Skeletal muscle satellite cell (primary cell): ENCODE measurements around the gene DPP10.

Source experiments
- H3K27me3 ChIP-seq: 2 replicates; pipeline ENCODE4 v1.7.0; 2013; ENCODE audit warnings: low read length; ENCODE audit not compliant: control insufficient read depth, insufficient read depth
- H3K36me3 ChIP-seq: 2 replicates; pipeline ENCODE4 v1.7.0; 2013; ENCODE audit warnings: mild to moderate bottlenecking, control low read depth, low read length; ENCODE audit not compliant: insufficient read depth
- H3K4me1 ChIP-seq: 2 replicates; pipeline ENCODE4 v1.7.0; 2013; ENCODE audit warnings: low read length; ENCODE audit not compliant: control insufficient read depth, insufficient read depth
- H3K4me2 ChIP-seq: 2 replicates; pipeline ENCODE4 v1.7.0; 2013; ENCODE audit warnings: mild to moderate bottlenecking, low read length
- H3K4me3 ChIP-seq: 2 replicates; pipeline ENCODE4 v1.7.0; 2013; ENCODE audit warnings: low read length
- H3K9ac ChIP-seq: 2 replicates; pipeline ENCODE4 v1.7.0; 2013; ENCODE audit warnings: mild to moderate bottlenecking, low read depth, low read length, moderate library complexity
- H3K9me3 ChIP-seq: replicated peaks from 2 replicates; pipeline ENCODE4 v1.7.0; 2013; ENCODE audit warnings: mild to moderate bottlenecking, control low read depth, low read length

Gene DPP10

GRCh38 chr2:114821055-114821454 lies 378.6 kb downstream of the DPP10 start:
- H3K36me3 ChIP-seq = no peaks in the 10 kb centered on the region
- no peak overlapping the region for H3K4me2 ChIP-seq
- no peaks in the 10 kb centered on the region for H3K9me3 ChIP-seq
- H3K9ac ChIP-seq = no peak overlapping the region
- H3K4me1 ChIP-seq = no peaks in the 10 kb centered on the region
- no peaks in the 10 kb centered on the region for H3K27me3 ChIP-seq
- H3K4me3 ChIP-seq = no peak overlapping the region

- Histone ChIP-seq H3K36me3 (no peaks in the 10 kb centered on the region), H3K4me2 (no peak overlapping the region), H3K9me3 (no peaks in the 10 kb centered on the region), H3K4me1 (no peaks in the 10 kb centered on the region), H3K27me3 (no peaks in the 10 kb centered on the region), H3K9ac (no peak overlapping the region), H3K4me3 (no peak overlapping the region)
Measured at GRCh38 chr2:114843963-114844362, 401.5 kb downstream of the DPP10 start.

GRCh38 chr2:114857196-114857595 lies 414.8 kb downstream of the DPP10 start:
- Histone ChIP-seq H3K4me2 (no peak overlapping the region), H3K4me1 (no peaks in the 10 kb centered on the region), H3K27me3 (no peaks in the 10 kb centered on the region), H3K36me3 (no peaks in the 10 kb centered on the region), H3K9me3 (peaks cover 3% of the 10 kb centered on the region), H3K9ac (no peak overlapping the region), H3K4me3 (no peak overlapping the region)

- Histone ChIP-seq H3K4me2 (no peak overlapping the region), H3K9ac (no peak overlapping the region), H3K9me3 (peaks cover 3% of the 10 kb centered on the region), H3K27me3 (no peaks in the 10 kb centered on the region), H3K4me1 (no peaks in the 10 kb centered on the region), H3K36me3 (no peaks in the 10 kb centered on the region), H3K4me3 (no peak overlapping the region)
Measured at GRCh38 chr2:114859726-114860510, 417.5 kb downstream of the DPP10 start.

- peaks cover 3% of the 10 kb centered on the region for H3K9me3 ChIP-seq
- no peak overlapping the region for H3K4me2 ChIP-seq
Measured at GRCh38 chr2:114862243-114862642, 419.8 kb downstream of the DPP10 start.

GRCh38 chr2:114864901-114865300 lies 422.5 kb downstream of the DPP10 start:
- no peaks in the 10 kb centered on the region for H3K4me1 ChIP-seq
- H3K36me3 ChIP-seq = no peaks in the 10 kb centered on the region

More at GRCh38 chr2:114862243-114862642, 419.8 kb downstream of the DPP10 start:
- Histone ChIP-seq H3K4me1 (no peaks in the 10 kb centered on the region), H3K27me3 (no peaks in the 10 kb centered on the region), H3K4me3 (no peak overlapping the region), H3K36me3 (no peaks in the 10 kb centered on the region), H3K9ac (no peak overlapping the region)

GRCh38 chr2:114880046-114880445 lies 437.6 kb downstream of the DPP10 start:
- no peaks in the 10 kb centered on the region for H3K27me3 ChIP-seq
- H3K9ac ChIP-seq = no peak overlapping the region
- H3K9me3 ChIP-seq = peaks cover 3% of the 10 kb centered on the region
- H3K4me1 ChIP-seq = no peaks in the 10 kb centered on the region
- H3K36me3 ChIP-seq = no peaks in the 10 kb centered on the region
- H3K4me3 ChIP-seq = no peak overlapping the region
- no peak overlapping the region for H3K4me2 ChIP-seq

More at GRCh38 chr2:114864901-114865300, 422.5 kb downstream of the DPP10 start:
- Histone ChIP-seq H3K9me3 (peaks cover 8% of the 10 kb centered on the region), H3K4me2 (no peak overlapping the region), H3K4me3 (no peak overlapping the region), H3K27me3 (no peaks in the 10 kb centered on the region), H3K9ac (no peak overlapping the region)

GRCh38 chr2:114919985-114920384 lies 477.5 kb downstream of the DPP10 start:
- H3K27me3 ChIP-seq = no peaks in the 10 kb centered on the region

GRCh38 chr2:114922076-114922475 lies 479.6 kb downstream of the DPP10 start:
- Histone ChIP-seq H3K9me3 (no peaks in the 10 kb centered on the region), H3K27me3 (no peaks in the 10 kb centered on the region), H3K36me3 (no peaks in the 10 kb centered on the region), H3K4me2 (no peak overlapping the region), H3K4me3 (no peak overlapping the region), H3K9ac (no peak overlapping the region), H3K4me1 (no peaks in the 10 kb centered on the region)

More at GRCh38 chr2:114919985-114920384, 477.5 kb downstream of the DPP10 start:
- Histone ChIP-seq H3K4me3 (no peak overlapping the region), H3K4me1 (no peaks in the 10 kb centered on the region), H3K36me3 (no peaks in the 10 kb centered on the region), H3K9me3 (no peaks in the 10 kb centered on the region), H3K4me2 (no peak overlapping the region), H3K9ac (no peak overlapping the region)

- no peak overlapping the region for H3K4me3 ChIP-seq
- H3K4me2 ChIP-seq = no peak overlapping the region
- no peaks in the 10 kb centered on the region for H3K27me3 ChIP-seq
- no peaks in the 10 kb centered on the region for H3K36me3 ChIP-seq
- no peak overlapping the region for H3K9ac ChIP-seq
- no peaks in the 10 kb centered on the region for H3K4me1 ChIP-seq
- no peaks in the 10 kb centered on the region for H3K9me3 ChIP-seq
Measured at GRCh38 chr2:114925296-114926255, 483.1 kb downstream of the DPP10 start.

- no peaks in the 10 kb centered on the region for H3K4me1 ChIP-seq
- H3K27me3 ChIP-seq = no peaks in the 10 kb centered on the region
- no peak overlapping the region for H3K4me2 ChIP-seq
- no peak overlapping the region for H3K9ac ChIP-seq
- no peaks in the 10 kb centered on the region for H3K36me3 ChIP-seq
- no peak overlapping the region for H3K4me3 ChIP-seq
- H3K9me3 ChIP-seq = no peaks in the 10 kb centered on the region
Measured at GRCh38 chr2:114926303-114926702, 483.9 kb downstream of the DPP10 start.
